MV-4-11 (cell line): ENCODE measurements around the gene THRB.

Source experiments
- DNase-seq: peaks from one replicate; lab custom pipeline; 2025; lab: John Stamatoyannopoulos, UW

THRB gene

DNA sequence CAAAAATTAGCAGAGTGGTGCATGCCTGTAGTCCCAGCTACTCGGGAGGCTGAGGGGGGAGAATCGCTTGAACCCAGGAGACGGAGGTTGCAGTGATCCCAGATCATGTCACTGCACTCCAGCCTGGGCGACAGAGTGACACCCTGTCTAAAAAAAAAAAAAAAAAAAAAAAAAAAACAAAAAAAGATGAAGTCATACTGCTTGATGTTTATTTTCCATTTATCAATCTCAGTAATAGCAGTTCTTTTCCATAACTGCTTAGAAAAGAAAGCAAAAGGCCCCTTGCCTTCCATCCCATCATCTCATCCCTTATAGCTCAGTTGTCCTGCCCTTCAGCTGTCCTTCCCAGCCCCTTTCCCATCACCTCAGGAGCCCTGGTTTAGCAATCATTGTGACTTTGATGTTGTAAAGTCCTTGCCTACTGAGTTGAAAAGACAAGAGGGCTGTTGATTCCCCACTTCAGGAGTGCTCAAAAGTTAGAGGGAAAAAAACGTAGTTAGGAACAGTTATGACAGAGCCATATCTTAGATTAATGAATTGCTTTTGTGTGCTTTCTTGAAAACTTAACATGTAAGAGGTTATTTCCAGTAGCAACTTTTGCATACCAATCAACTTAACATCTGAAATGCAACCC is 18.0 kb upstream of the THRB start:
- no peak for DNase-seq

DNA sequence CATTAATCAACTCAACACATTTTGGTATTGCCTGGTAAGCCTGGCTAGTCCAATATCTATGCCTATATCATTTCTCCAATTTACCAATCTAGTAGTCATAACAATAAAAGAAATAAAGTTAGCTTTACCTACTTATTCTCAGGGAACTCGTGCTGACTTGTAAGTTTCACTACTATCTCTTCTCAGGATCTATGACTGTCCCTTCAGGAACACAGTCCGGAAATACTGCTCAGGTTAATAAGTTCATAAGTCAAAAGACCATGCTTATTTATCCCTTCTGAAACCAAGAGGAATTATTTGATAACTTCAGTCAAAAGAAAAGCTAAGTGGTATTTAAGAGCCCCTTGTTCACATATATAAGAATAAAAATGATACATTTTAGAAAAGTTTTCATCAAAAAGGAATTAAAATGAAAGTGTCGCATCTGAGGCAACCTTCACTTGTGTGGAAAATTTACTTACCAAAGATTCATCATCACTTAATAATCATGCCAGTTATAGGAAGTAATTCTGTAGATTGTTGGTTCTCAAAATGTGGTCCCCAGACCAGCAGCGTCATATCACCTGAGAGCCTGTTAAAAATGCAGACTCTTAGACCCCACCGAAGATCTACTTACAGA is 15.5 kb upstream of the THRB start:
- no peak for DNase-seq

DNA sequence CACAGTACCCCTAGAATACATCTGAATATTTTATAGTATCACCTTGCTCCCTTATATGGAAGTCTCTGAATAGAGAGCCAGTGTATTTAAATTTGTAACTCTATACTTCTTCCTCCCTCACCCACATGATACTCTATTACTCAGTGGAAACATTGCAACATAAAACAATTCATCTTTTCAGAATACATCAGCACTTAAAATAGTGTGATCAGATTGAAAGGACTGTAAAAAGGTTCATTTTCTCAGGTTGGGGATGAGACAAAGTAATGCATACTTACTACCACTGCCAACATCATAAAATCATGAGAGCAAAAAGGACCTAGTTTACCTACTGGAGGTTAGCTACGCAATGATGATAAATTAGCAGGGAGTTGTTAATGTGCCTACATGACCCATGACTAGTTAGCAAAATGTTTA is 13.8 kb upstream of the THRB start:
- peak; percentile 1 for DNase-seq

DNA sequence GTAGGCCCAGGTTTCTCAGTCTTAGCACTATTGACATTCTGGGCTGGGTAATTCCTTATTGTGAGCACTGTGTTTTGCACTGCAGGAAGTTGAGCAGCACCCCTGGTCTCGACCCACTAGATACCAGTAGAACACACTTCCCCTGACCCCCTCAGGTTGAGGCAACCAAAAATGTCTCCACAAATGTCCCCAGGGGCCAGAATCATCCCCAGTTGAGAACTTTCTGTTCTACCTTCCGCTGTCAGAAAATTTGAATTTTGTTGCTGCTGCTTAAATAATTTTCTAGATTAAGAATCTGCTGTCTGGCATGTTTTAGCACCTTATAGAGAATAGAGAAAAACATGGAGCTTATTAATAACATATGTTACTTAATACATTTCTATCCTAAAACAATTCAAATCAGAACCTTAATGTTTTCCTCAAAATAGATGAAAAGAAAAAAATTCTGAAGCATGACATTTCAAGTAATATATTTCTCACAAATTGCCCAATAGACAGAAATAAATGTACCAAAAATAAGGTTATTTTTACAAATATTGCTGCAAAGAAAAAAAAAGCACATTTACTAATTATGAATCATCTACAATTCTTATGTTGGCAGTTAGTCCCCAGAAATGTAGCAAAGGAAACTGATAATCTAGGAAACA is 13.2 kb upstream of the THRB start:
- DNase-seq = no peak

DNA sequence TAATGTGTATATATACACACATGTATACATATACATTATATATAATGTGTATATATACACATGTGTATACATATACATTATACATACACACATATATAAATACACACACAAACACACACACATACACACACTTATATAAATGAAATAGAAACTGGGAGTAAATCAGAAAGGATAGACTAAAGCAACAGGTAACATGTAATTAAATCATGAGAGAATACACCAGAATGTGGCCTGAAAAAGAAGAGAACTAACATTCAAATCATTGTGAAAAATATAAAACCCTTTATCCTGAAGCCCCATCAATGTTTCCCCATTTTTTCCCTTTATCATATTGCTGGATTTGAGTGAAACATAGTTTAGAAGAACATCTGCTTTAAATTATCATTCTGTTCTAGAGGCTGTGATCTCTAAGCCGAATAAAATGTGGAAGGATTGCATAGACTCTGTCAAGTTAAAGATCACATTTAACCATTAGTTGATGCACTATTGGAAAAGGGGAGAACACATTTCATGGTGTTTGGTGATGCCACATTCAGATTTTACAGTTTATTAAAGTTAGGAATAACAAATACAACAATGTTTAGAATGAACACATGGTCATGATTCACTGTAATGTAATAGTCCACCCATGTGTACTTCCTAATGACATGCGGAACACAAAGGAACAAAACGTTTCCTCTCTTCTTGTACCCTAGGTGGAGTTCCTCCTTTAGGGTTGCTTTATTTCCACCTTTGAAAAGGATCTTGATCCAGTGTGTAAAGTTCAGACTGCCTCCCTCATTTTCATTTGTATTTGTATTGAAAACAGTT is 12.5 kb upstream of the THRB start:
- no peak for DNase-seq

DNA sequence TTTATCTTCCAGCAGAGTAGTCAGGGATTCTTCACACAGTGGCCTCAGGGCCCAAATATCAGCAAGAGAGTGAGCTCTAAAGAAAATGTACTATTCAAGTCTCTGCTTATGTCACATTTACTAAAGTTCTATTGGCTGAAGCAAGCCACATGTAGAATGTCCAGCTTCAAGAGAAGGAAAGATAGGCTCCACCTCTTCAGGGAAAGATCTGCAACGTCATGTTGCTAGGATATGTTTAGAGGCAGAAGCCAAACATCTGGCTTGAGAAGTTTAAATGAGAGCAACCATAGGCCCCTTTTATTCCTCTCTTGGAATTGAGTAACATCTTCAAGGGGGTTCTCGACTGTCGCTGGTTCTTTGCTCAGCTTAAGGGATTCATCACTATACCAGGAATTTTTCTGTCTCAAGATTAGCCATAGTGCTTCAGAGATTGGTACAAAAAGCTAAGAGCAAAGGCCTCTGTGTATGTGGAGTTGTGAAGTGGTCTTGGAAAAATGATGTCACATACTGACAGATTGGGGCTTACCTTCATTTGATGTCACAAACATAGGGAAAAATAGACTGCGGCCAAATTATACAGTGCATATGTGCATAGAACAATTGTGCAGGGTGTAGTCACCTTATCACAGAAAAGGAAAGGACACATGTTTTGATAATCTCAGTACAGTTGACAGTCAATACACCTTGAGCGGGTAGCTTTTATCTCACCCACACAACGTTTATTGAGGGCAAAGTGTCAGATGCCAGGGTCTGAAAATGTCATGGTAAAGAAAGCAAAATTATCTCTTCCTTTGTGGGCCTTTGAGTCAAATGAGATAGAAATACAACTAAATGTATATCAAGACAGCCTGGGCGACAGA is 11.3 kb upstream of the THRB start:
- no peak for DNase-seq

DNA sequence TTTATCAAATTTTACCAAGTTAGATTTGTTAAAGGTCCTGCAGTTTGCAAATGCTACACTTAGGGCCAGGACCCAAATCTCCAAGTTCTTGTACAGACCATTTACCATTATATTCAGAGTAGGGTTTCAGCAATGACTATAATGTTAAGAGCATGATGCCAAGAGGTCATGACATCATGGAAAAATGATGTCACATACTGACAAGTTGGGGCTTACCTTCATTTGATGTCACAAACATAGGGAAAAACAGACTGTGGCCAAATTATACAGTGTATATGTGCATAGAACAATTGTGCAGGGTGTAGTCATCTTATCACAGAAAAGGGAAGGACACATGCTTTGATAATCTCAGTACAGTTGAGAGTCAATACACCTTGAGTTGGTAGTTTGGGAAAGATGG is 10.1 kb upstream of the THRB start:
- DNase-seq = no peak

DNA sequence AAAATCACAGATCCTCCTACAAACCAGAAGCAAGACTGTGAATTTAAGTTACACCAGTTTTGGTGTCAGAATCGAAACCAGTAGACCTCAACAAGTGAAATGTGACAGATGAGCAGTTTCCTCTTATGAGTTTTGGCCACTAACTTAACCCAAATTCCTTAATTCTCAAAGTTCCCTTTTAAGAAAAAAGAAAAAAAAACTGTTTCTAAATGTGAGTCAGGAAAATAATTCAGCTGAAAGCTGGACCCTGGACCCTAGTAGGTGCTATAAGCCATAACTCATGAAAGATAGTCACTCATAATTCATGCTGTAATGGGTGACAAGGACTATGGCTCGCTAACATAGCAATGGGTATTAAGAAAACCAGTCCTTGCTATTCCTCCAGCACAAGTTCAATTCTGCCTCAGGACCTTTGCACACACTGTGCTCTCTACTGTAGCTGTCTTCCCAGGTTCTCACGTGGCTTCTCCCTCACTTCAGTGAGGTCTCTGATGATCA is 9.0 kb upstream of the THRB start:
- DNase-seq = peak; percentile 89

DNA sequence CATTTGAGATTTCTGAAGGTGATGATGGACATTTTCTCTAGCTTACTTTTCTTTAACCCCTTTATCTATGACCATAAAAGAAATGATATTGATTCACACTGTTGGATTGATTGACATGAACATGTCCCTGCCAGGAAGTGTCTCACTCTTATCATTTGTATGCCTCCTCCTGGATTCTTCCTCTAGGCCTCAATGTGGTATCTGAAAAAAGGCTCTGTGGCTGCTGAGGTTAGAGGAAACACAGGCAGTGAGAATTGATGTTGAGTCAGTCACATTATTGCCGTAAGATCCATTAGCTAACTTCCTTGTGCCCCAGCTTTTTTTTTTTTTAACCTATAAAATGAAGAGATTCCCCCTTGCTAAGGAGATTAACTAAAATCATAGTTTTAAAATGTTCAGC is 8.0 kb upstream of the THRB start:
- DNase-seq = peak; percentile 86

DNA sequence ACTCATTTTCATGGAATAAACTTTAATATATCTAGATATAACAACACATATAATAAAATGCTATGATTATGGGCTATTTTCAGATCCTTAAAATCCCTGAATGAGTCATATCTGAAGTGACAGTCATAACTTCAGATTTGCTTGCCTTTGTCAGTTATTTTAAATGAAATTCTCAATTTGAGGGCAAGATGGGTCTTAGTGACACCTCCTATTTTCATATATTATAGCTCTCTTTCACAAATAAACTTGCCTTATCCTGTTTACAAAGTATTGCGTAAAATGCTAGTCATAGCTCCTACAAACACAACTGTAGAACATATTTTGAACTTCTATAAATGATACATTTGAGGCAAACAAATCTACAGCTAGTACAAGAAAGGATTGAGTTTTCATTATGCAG is 6.2 kb upstream of the THRB start:
- DNase-seq = no peak

DNA sequence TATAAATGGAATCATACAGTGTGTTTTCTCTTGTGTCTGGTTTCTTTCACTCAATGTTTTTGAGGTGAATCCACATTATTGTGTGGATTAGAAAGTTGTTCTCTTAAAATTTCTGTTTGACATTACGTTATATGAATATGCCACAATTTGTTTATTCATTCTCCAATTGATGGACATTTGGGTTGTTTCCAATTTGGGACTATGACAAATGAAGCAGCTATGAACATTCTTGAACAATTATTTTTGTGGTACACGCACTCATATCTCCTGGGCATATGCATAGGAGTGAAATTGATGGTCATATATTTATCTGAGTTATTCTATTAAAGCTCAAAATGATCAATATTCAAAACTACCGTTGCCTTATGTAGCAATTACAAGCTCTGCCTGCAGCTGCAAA is 5.3 kb upstream of the THRB start:
- no peak for DNase-seq

DNA sequence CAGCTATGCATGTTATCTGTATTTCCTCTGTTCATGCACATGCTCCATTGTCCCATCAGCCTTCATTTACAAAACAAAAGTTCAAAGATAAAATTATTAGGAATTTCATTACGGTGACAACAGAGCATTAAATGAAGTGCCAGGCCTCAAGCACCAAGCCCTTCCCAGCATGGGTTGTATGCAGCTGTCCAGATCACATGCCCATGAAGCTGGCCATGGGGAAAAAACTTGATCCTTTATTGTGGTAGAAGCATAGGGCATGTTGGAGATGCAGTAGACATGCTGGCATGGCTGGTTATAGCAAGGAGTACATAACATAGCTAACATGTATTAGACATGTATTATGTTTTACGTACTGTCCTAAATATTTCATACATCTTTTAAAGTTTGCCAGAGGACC is 4.1 kb upstream of the THRB start:
- DNase-seq = no peak

DNA sequence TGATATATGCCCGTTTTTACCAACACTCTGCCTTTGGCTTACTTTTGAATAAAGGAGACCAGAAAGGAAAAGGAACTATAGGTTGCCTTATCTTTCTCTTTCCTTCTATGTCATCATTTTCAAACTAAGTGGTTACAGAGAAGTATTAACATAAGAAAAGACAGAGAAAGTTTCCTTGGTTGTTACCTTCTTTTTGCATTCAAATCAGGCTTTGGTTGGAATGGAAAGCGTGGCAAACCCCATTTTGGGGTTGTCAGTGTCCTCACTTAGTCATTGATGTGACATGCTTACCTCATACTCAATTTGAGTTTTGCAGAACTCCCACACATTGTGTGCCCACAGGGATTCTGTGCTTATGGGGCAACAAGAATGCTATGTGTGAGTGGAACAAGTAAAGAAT is 3.7 kb upstream of the THRB start:
- DNase-seq = no peak

DNA sequence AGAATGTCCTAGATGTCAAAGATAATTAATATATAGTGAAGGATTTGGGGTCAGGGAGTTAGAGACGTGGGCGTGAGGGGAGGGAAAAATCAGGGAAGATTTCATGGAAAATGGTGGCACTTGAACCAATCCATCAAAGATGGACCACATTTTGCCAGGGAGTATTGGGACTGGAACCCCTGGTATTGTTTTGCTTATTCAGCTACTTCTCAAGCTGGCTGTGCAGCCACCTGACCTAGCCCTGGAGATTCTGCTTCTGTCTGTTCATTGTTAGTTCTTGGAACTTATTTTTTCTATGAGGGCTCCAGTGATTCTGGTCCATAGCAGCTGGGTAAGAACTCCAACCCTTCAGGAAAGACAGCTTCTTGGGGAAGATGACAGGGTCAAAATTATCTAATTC is 3.3 kb upstream of the THRB start:
- no peak for DNase-seq

DNA sequence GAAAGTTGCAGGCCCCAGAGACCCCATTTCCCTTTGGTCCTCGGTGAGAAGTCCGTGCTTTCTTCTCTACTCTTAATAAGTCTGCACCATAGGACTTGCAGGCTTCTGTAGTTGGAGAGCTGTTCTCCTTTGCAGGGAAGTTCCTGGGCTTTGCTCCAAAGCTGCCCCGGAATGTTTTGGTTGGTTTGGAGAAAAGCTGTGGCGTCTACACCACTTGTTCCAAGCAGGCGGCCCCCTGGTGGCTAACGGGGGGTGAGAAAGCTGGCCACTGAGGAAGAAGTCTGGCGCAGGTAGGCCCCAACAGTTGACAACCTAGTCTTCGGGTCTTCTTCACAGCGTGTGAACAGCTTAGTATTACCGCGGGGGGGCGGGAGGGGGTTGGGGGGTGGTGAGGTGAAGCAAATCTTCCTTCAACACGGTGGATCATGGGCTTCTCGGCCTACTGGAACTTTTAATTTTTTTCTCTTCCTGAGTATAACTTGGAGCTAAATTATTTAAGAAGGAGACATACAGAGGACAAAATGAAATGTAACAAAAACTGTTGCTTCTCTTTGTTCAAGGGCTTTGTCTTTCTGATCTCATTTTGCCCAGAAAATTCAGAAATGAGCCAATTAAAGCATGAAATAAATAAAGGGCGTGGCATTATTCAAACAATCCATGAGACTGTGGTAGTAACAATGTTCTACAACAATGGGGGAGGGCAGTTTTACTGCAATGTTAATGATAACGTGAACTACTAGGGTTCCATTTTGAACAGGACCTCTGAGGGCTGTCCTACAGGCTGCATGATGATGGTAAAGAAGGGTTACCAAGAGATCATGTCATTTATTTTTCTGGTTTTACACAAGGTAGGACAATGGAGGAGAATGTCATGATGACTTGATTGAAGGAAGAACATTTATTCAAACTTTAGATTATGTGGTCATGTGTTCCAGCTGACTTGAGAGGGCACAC is 2.2 kb upstream of the THRB start:
- no peak for DNase-seq

DNA sequence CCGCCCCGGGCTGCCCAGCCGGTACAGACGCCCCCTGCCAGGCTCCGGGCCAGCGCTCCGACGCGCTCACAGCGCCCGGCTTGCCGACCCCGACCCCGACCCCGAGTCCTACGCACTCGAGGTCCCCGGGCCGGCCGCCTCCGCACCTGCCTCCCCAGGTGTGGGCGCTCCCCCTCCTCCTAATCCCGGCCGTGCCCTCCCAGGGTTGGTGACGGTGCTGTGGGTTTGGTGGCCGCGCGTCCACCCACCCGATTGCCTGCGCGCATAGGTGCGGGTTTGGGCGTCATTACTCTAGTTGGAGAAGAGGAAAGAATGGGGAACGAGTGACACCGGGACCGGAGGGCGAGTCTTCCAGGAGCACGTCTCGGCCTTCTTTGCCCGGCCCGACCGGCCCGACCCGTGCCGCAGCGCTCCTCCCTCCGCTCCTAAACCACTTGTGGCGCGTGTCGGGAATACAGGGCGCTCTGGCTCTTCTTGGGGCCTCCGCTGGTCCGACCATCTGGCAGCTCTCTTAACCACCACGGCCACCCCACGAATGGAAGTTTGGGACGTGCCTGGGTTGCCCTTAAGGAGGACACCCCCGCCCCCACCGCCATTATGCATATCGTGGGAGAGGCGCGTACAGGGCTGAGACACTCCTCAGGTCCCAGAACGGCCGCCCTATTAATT is 810 bp upstream of the THRB start:
- DNase-seq = no peak

DNA sequence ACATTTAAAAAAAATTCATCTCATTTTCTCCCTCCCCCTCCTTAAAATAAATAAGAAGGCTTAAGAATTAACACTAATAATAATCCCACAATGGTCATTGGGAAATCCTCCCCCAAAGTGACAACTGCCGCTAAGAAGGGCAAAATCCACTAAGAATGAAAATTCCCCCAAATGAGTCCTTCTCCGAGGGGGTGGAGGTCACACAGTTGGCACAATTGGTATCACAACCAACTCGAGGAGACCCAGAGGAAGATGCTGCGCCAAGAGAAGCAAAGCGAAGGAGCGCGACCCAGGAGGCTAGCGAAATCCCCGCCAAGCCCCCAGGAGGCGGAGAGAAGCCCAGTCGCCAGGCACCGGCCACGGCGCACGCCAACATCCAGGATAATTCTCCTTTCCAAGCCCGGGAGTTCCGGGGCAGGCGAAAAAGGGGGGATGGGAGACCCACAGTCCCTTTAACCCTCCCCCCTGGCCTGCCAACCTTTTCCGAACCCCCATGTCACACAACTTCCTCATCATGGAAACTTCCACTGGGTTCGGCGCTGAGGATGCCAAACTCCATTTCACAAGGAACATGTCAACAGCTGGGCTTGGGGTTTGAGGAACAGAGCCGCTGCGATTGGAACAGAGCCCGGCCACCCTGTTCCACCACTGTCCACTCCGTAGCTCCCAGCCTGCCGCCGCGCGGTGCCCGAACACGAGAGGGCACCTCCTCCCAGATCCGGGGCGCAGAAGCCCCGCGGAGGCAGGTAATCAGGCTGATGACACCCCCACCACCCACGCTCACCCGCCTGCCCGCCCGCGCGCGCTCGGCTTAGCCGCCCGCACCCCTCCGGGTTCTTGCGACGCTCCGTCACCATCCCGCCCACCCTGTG is 668 bp downstream of the THRB start:
- DNase-seq = no peak

DNA sequence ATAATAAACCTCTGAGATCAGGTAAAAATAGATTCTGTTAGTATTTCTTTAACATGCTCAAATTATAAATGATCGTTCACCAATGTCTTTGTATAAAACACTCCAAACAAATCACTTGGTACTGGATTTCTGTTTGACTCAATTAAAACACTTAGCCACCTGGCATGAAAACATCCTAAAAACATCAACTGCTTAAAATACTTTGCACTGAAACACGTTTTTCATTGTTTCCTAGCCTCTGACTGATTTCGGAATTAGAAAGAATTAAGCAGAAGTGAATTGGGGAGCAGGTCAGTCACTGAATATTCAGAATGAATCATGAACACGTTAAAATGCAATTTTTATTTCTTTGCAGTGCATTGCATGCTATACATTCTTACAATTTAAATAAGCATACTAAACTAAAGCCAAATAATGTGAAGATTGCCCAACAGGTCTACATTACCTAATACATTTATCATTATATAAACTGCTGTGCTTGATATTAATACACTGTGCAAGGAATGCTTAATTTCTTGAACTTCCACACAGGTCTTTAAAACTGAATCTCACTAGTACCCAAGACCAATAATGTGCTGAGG is 1.6 kb downstream of the THRB start:
- no peak for DNase-seq

DNA sequence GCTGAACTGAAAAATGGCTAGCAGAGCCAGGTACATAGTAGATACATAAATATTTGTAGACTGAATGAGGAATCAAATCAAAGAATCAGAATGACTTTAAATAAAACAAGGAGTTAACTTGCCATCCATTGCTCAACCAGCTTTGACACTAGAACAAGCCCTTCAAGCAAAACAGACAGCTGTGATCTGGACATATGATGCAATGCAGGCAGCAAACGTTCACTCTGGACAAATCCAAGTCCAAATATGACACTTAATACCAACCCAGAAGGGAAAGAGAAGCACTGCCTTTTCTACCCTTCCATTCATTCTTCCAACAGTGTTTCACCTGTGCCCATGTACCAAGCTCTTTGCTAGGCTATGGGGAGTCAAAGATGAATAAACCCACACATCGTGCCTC is 4.5 kb downstream of the THRB start:
- no peak for DNase-seq
